GM20431 (cell line): ENCODE results near the gene TSC1.

Experiments used
- in situ Hi-C: fragments of 300-500 bp; cut with MseI, MboI; formaldehyde crosslinking; loops from one replicate; pipeline ENCODE4 v1.15.0; 2020; ENCODE audit warnings: low sequenced_read_pairs; ENCODE audit not compliant: unreplicated experiment

Gene TSC1

GRCh38 chr9:132942541-132943182 is 1.8 kb downstream of the TSC1 start:
- in situ Hi-C loops: no loop called here

- in situ Hi-C loops: no loop called here
Measured at GRCh38 chr9:132939169-132939568, 5.2 kb downstream of the TSC1 start.

GRCh38 chr9:132937463-132937901 is 6.9 kb downstream of the TSC1 start:
- in situ Hi-C loops: no loop called here

- in situ Hi-C loops: no loop called here
Measured at GRCh38 chr9:132935026-132935425, 9.4 kb downstream of the TSC1 start.

GRCh38 chr9:132931178-132931735 is 13.2 kb downstream of the TSC1 start:
- in situ Hi-C loops: no loop called here

GRCh38 chr9:132927704-132928103 is 16.7 kb downstream of the TSC1 start:
- in situ Hi-C loops: no loop called here

GRCh38 chr9:132923346-132923902 is 21.0 kb downstream of the TSC1 start:
- in situ Hi-C loops: no loop called here

GRCh38 chr9:132919614-132920268 is 24.7 kb downstream of the TSC1 start:
- in situ Hi-C loops: no loop called here

GRCh38 chr9:132914924-132915323 is 29.5 kb downstream of the TSC1 start:
- in situ Hi-C loops: no loop called here

- in situ Hi-C loops: no loop called here
Measured at GRCh38 chr9:132912131-132912530, 32.3 kb downstream of the TSC1 start.

GRCh38 chr9:132910376-132910775 is 34.0 kb downstream of the TSC1 start:
- in situ Hi-C loops: no loop called here

GRCh38 chr9:132909311-132909710 is 35.1 kb downstream of the TSC1 start:
- in situ Hi-C loops: no loop called here

- in situ Hi-C loops: no loop called here
Measured at GRCh38 chr9:132908635-132909034, 35.8 kb downstream of the TSC1 start.

GRCh38 chr9:132905726-132906125 is 38.7 kb downstream of the TSC1 start:
- in situ Hi-C loops: no loop called here

- in situ Hi-C loops: no loop called here
Measured at GRCh38 chr9:132903574-132904492, 40.6 kb downstream of the TSC1 start.

- in situ Hi-C loops: no loop called here
Measured at GRCh38 chr9:132901858-132902831, 42.3 kb downstream of the TSC1 start.

- in situ Hi-C loops: no loop called here
Measured at GRCh38 chr9:132898051-132898450, 46.4 kb downstream of the TSC1 start.

- in situ Hi-C loops: no loop called here
Measured at GRCh38 chr9:132896906-132897305, 47.5 kb downstream of the TSC1 start.

- in situ Hi-C loops: no loop called here
Measured at GRCh38 chr9:132896264-132896663, 48.2 kb downstream of the TSC1 start.
